ENCODE results near the gene PRSS36. TPM values are rescaled to one million over a fixed set of nuclear protein-coding genes. Genes with fewer than 3 reads are reported as not detected.

Gene PRSS36
- 10 to 100 TPM in 1 of 4 donors, 1 to 10 TPM in 2, under 1 TPM in 1; 0.17 to 15.3 (median 3.7) TPM for total RNA-seq

GRCh38 chr16:31149894-31150890 lies at the start of gene PRSS36:
PRSS36 (minus strand) TSS chr16:31150066; CDS start chr16:31150035, 31 bp downstream.
- Histone ChIP-seq H3K9me3 (no peaks in the 10 kb centered on the region), H3K4me1 (peaks cover 0 to 4% (median 0%) of the 10 kb centered on the region in 3 donors), H3K27me3 (peaks cover 56% of the 10 kb centered on the region), H3K27ac (peak within 1 kb of the TSS in 1 of 4 donors; percentile 29), H3K36me3 (no peaks in the 10 kb centered on the region), H3K4me3 (peak within 1 kb of the TSS in 1 of 2 donors; percentile 3)
- 56 to 93% methylated on average over 3 of the region's 11 CpGs for WGBS, 2 donors (ENCODE audit: low coverage in 1 of 2)
- peak; percentile 17 for ATAC-seq
- TF ChIP-seq POLR2A (IDR thresholded peaks at IDR 0.05): no peak
- TF ChIP-seq EP300 (IDR thresholded peaks at IDR 0.05): no peak
- TF ChIP-seq CTCF (IDR thresholded peaks at IDR 0.05): no peak
- no peak for TF ChIP-seq POLR2AphosphoS5 (IDR thresholded peaks at IDR 0.05)

GRCh38 chr16:31199430-31200041 lies 49.7 kb upstream of the PRSS36 start:
- Histone ChIP-seq H3K4me3 (no peak overlapping the region), H3K27me3 (peaks cover 14% of the 10 kb centered on the region), H3K4me1 (peaks cover 0 to 34% (median 11%) of the 10 kb centered on the region in 3 donors), H3K27ac (no peak overlapping the region), H3K9me3 (no peaks in the 10 kb centered on the region), H3K36me3 (peaks cover 0 to 60% of the 10 kb centered on the region in 2 donors)
- no peak for TF ChIP-seq POLR2AphosphoS5 (IDR thresholded peaks at IDR 0.05)
- no peak for TF ChIP-seq POLR2A (IDR thresholded peaks at IDR 0.05)
- no peak for TF ChIP-seq CTCF (IDR thresholded peaks at IDR 0.05)
- no peak for TF ChIP-seq EP300 (IDR thresholded peaks at IDR 0.05)
- ATAC-seq: no peak
- WGBS, 2 donors (ENCODE audit: low coverage in 1 of 2): 87 to 96% methylated on average over 3 to 5 of the region's 5 CpGs

GRCh38 chr16:31198207-31198882 lies 48.5 kb upstream of the PRSS36 start:
- H3K36me3 ChIP-seq: peaks cover 0 to 72% of the 10 kb centered on the region in 2 donors

More at GRCh38 chr16:31198207-31198882, 48.5 kb upstream of the PRSS36 start:
- peaks cover 14% of the 10 kb centered on the region for H3K27me3 ChIP-seq
- H3K4me3 ChIP-seq: no peak overlapping the region
- TF ChIP-seq POLR2AphosphoS5 (IDR thresholded peaks at IDR 0.05): no peak
- no peak for TF ChIP-seq CTCF (IDR thresholded peaks at IDR 0.05)
- no peak for TF ChIP-seq EP300 (IDR thresholded peaks at IDR 0.05)
- TF ChIP-seq POLR2A (IDR thresholded peaks at IDR 0.05): no peak
- H3K9me3 ChIP-seq: no peaks in the 10 kb centered on the region
- H3K4me1 ChIP-seq: peaks cover 0 to 31% (median 11%) of the 10 kb centered on the region in 3 donors
- H3K27ac ChIP-seq: no peak overlapping the region
- WGBS, 2 donors (ENCODE audit: low coverage in 1 of 2): 68 to 86% methylated on average over 3 of the region's 7 CpGs
- no peak for ATAC-seq
